ENCODE results near the gene RAB3A. TPM values are rescaled to one million over a fixed set of nuclear protein-coding genes. Genes with fewer than 3 reads are reported as not detected.

The RAB3A gene
- total and polyA plus RNA-seq, 2 donors (not counting 3 experiments of a cell fraction or from before 2014, with no cell fraction given), result 0.88 to 0.90 TPM

DNA sequence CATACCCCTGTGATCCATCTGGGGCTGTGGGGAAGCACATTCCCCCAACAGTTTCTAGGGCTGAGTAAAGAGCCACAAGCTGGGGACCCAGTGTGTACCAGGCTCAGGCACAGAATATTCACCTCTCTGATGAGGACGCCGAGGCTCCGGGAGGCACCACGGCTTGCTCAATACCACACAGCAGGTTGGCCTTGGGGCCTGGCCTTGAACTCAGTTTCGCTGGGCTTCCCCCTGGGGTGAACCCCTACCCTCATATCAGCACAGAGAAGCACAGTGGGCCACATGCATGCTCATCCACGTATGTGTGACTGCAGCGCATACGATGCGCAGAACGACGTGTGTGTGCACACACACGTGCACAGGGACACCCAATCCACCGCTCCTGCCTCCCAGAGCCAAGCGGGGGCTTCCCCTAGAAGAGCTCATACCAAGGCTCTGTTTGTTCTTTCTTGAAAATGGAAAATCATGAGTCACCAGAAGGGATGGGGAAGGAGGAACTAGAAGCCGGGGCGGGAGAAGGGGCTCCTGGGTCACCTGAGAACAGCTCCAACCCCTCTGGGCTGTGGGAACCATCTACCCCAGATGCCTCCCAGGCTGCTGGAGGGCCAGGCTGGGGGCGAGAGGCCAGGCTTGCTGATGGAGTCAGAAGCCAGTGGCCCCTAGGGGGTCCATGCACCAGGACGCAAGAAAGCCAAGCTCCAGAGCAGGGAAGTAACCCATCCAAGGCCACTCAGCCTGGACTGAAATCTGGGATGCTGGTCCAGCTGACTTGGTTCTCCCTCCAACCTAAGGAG lies 27.3 kb upstream of the RAB3A start:
- Histone ChIP-seq H2AFZ (ENCODE audit: low read depth, low read length) (no peak overlapping the region), H4K20me1 (replicated peaks; ENCODE audit: control insufficient read depth, extremely low read depth, insufficient read depth, low read length) (no peaks in the 10 kb centered on the region), H3K4me3 (replicated peaks in 1 of 3; ENCODE audit: insufficient read depth in 1 of 3, low read depth in 1 of 3, low read length in 3 of 3) (no peak overlapping the region), H3K79me2 (ENCODE audit: control insufficient read depth, insufficient read depth, low read length) (no peaks in the 10 kb centered on the region), H3K36me3 (ENCODE audit: control insufficient read depth in 2 of 2, extremely low read depth in 1 of 2, insufficient read depth in 2 of 2, low read length in 2 of 2) (no peaks in the 10 kb centered on the region), H3K9me1 (replicated peaks; ENCODE audit: control insufficient read depth, extremely low read depth, insufficient read depth, low read length) (no peaks in the 10 kb centered on the region), H3K4me2 (ENCODE audit: insufficient read depth, low read length) (no peak overlapping the region), H3K9me3 (replicated peaks; ENCODE audit: control insufficient read depth, insufficient read depth, low read length) (no peaks in the 10 kb centered on the region), H3K4me1 (ENCODE audit: control insufficient read depth, extremely low read depth, insufficient read depth, low read length) (no peaks in the 10 kb centered on the region), H3K27me3 (ENCODE audit: control insufficient read depth in 2 of 2, insufficient read depth in 2 of 2, low read length in 2 of 2) (peaks cover 0 to 8% of the 10 kb centered on the region in 2 experiments), H3K27ac (ENCODE audit: insufficient read depth, low read depth, low read length) (no peak overlapping the region), H3K9ac (replicated peaks; ENCODE audit: extremely low read depth, insufficient read depth, low read length) (no peak overlapping the region)
- TF ChIP-seq EZH2 (IDR thresholded peaks at IDR 0.05; ENCODE audit: borderline replicate concordance, low read depth, low read length, severe bottlenecking), result no peak
- TF ChIP-seq, protein P1, sequence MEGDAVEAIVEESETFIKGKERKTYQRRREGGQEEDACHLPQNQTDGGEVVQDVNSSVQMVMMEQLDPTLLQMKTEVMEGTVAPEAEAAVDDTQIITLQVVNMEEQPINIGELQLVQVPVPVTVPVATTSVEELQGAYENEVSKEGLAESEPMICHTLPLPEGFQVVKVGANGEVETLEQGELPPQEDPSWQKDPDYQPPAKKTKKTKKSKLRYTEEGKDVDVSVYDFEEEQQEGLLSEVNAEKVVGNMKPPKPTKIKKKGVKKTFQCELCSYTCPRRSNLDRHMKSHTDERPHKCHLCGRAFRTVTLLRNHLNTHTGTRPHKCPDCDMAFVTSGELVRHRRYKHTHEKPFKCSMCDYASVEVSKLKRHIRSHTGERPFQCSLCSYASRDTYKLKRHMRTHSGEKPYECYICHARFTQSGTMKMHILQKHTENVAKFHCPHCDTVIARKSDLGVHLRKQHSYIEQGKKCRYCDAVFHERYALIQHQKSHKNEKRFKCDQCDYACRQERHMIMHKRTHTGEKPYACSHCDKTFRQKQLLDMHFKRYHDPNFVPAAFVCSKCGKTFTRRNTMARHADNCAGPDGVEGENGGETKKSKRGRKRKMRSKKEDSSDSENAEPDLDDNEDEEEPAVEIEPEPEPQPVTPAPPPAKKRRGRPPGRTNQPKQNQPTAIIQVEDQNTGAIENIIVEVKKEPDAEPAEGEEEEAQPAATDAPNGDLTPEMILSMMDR (IDR thresholded peaks at IDR 0.05; ENCODE audit: extremely low read depth in 1 of 2, insufficient read depth in 1 of 2, low read depth in 1 of 2, low read length in 2 of 2), result no peak
- TF ChIP-seq MYC (IDR thresholded peaks at IDR 0.05; ENCODE audit: low read depth, low read length), result no peak
- TF ChIP-seq POLR2AphosphoS5 (IDR thresholded peaks at IDR 0.05; ENCODE audit: insufficient read depth, low read depth, low read length), result no peak
- TF ChIP-seq FOS (IDR thresholded peaks at IDR 0.05; ENCODE audit: borderline replicate concordance, insufficient read depth, low read length), result no peak
- TF ChIP-seq GATA2 (IDR thresholded peaks at IDR 0.05; ENCODE audit: insufficient read depth, insufficient read length, low read depth, low read length), result no peak
- no peak for TF ChIP-seq JUN (IDR thresholded peaks at IDR 0.05; ENCODE audit: borderline replicate concordance, insufficient read depth, insufficient read length, low read depth)
- TF ChIP-seq POLR2A (IDR thresholded peaks at IDR 0.05; ENCODE audit: low read depth, low read length), result no peak
- dilution Hi-C loops (cut with MboI; ENCODE audit: extremely low pct_ligation_motif_present, low sequenced_read_pairs) (no loop called here), intact Hi-C loops (cut with micrococcal nuclease) (no loop called here)
- no peak for FAIRE-seq
- no TSS peak for BruUV-seq (replicated peaks)
- DNase-seq (ENCODE audit: low read depth, low spot score), result no peak
- CTCF ChIA-PET, result interaction anchor here (1.1 to 2.7 kb wide), 5 partner anchors 21 to 97 kb away, joined by 5 to 15 read pairs (median 7); no protein-coding TSS in a partner anchor
- POLR2A ChIA-PET, result interaction anchor here (0.5 kb wide), 1 partner anchor 48 kb away, joined by 6 read pairs; no protein-coding TSS in a partner anchor
